Lung (tissue), 12 donors: Measurements from ENCODE around the gene BMERB1. TPM values are rescaled to one million over a fixed set of nuclear protein-coding genes. Genes with fewer than 3 reads are reported as not detected.

Experiments used
- ATAC-seq: fragments of 200-7000 bp; cut with Tn5 transposase; one replicate; pipeline ENCODE4 v1.9.1; 2020; ENCODE audit warnings: moderate number of reproducible peaks; ENCODE audit not compliant: insufficient read depth, low FRiP score
- DNase-seq, 3 donors: peaks; one replicate each; pipeline ENCODE4 v3.0.0-alpha.2; 2013 to 2017
- H3K27ac ChIP-seq, 2 donors: one replicate each; pipeline ENCODE4 v1.5.1; 2013; ENCODE audit warnings: mild to moderate bottlenecking in 2 of 2, moderate library complexity in 2 of 2, control low read depth in 1 of 2, inconsistent platforms in 1 of 2, low read depth in 1 of 2, low read length in 1 of 2
- H3K27me3 ChIP-seq, 3 donors: one replicate each; pipeline ENCODE4 v1.5.1; 2013; ENCODE audit warnings: low read length in 2 of 3; ENCODE audit not compliant: control insufficient read depth in 3 of 3, insufficient read depth in 3 of 3
- H3K36me3 ChIP-seq, 4 donors: one replicate each; pipeline ENCODE4 v1.5.1; 2013; ENCODE audit warnings: low read length in 4 of 4, mild to moderate bottlenecking in 1 of 4, moderate library complexity in 1 of 4; ENCODE audit not compliant: control insufficient read depth in 4 of 4, insufficient read depth in 4 of 4
- H3K4me1 ChIP-seq, 5 donors: one replicate each; pipeline ENCODE4 v1.5.1; 2013; ENCODE audit warnings: low read length in 5 of 5, mild to moderate bottlenecking in 2 of 5, moderate library complexity in 1 of 5; ENCODE audit not compliant: control insufficient read depth in 5 of 5, insufficient read depth in 5 of 5
- H3K4me3 ChIP-seq: one replicate; pipeline ENCODE4 v1.5.1; 2013; ENCODE audit warnings: mild to moderate bottlenecking, control low read depth, moderate library complexity
- H3K9ac ChIP-seq, 2 donors: one replicate each; pipeline ENCODE4 v1.5.1; 2013; ENCODE audit warnings: low read length in 2 of 2, control low read depth in 1 of 2; ENCODE audit not compliant: insufficient read depth in 1 of 2
- H3K9me3 ChIP-seq, 4 donors: one replicate each; pipeline ENCODE4 v1.5.1; 2013; ENCODE audit warnings: low read length in 3 of 4, mild to moderate bottlenecking in 1 of 4, moderate library complexity in 1 of 4; ENCODE audit not compliant: control insufficient read depth in 4 of 4, insufficient read depth in 3 of 4
- CTCF ChIP-seq: IDR thresholded peaks from 2 replicates; pipeline ENCODE4 v1.5.1; 2012; ENCODE audit warnings: mild to moderate bottlenecking; ENCODE audit errors: control extremely low read depth, extremely low read depth
- WGBS, 2 donors: extraction: QIAGEN DNeasy Blood & Tissue Kit; methylation state at CpG; one replicate each; pipeline ENCODE4 v1.1.7; 2013; 5-methylcytosine and 5-hydroxymethylcytosine counted together
- polyA plus RNA-seq, 2 donors: library from polyadenylated mRNA; stranded (reverse); fragments of 200-250 nt; gene quantifications; one replicate each; pipeline ENCODE4 v1.2.1, GENCODE V29; 2013
- total RNA-seq, 2 donors: library from RNA; depleted of rRNA in 1 of 2; stranded (reverse); fragments of >200 nt in 1 of 2; gene quantifications; one replicate each; pipeline ENCODE4 v1.2.1, GENCODE V29; 2014 to 2021
- donor health status: control.
- donor health status: control.
- donor health status: Bipolar disorder and iron deficiency.
- donor health status: healthy.
- donor health status: DM: yes; HTN: yes; CAD: no.

BMERB1 gene
- total and polyA plus RNA-seq, 4 donors = 5.6 to 17.5 (median 7.9) TPM

DNA sequence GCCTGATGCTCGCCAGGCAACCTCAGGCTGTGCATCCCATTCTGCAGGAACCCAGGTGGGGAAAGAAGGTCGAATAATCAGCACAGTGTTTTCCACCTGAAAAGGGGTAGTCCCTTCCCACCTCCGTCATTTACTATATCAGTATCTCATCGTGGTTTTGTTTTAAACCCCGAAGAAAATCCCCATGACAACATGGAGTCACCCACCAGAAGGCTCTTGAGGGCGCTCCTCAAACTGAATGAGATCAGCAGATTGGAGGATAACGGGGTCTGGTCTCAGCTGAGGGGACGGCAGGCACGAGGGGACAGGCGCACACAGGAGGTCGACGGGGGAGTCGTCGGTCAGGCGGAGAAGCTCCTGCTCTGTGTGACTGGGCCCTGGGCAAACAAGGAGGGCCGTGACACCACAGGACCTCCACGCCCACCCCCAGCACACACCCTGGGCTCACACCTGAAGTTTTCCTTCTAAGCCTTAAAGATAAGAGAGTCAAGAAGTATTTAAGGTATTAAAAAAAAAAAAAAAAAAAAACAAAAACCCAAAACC lies 164.3 kb downstream of the BMERB1 start:
- ATAC-seq (no peak), DNase-seq (no peak)
- H3K9ac ChIP-seq = no peak overlapping the region
- H3K4me3 ChIP-seq = no peak overlapping the region
- H3K27ac ChIP-seq = no peak overlapping the region
- WGBS, 2 donors = 92 to 94% methylated on average over 17 of the region's 17 CpGs
- H3K36me3 ChIP-seq = peaks cover 40 to 60% (median 48%) of the 10 kb centered on the region in 4 donors
- H3K9me3 ChIP-seq = no peaks in the 10 kb centered on the region
- H3K4me1 ChIP-seq = no peaks in the 10 kb centered on the region
- no peaks in the 10 kb centered on the region for H3K27me3 ChIP-seq
- no peak for TF ChIP-seq CTCF

DNA sequence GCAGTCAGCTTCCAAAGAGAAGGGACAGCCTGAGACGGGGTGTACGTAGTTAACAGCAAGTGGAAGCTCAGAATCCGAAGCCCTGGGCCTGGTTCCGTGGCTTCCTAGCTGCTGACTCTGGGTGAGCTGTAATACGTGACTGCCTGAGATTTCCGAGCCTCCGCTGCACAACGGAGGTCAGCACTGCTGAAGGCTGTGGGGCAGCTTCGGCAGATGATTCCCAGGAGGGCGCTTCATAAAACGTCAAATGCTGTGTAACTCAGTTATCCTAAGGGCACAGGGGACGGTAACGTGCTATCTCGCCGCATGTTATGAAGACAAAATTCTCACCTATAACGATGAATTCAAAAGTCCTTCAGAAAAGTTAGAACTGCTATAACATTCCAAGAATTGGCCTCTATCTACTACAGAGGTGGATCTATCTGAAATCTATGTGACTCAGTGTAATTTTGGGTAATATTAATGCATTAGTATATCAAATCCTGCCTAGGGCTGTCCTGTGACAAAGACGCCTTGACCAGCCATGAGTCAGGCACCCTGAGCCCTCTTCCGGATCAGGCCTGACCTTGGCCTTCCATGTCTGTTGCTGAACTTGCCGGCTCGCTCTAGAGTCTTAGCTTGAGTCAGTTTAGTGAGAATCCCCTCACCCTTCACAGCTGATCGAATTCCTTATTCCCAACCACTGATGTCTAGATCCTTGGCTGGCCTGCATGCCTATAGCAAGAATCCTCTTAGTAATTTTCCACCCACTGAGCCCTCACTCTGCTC lies 165.1 kb downstream of the BMERB1 start:
- WGBS, 2 donors = 95 to 98% methylated on average over 21 of the region's 21 CpGs
- Histone ChIP-seq H3K36me3 (peaks cover 40 to 63% (median 54%) of the 10 kb centered on the region in 4 donors), H3K9me3 (no peaks in the 10 kb centered on the region), H3K9ac (no peak overlapping the region), H3K27ac (no peak overlapping the region), H3K4me1 (no peaks in the 10 kb centered on the region), H3K4me3 (no peak overlapping the region), H3K27me3 (no peaks in the 10 kb centered on the region)
- no peak for TF ChIP-seq CTCF
- DNase-seq (no peak), ATAC-seq (no peak)

GRCh38 chr16:15601212-15601879 lies 167.0 kb downstream of the BMERB1 start:
- H3K9ac ChIP-seq = no peak overlapping the region
- no peak for ATAC-seq
- no peak overlapping the region for H3K27ac ChIP-seq
- H3K36me3 ChIP-seq = peaks cover 37 to 61% (median 58%) of the 10 kb centered on the region in 4 donors
- no peaks in the 10 kb centered on the region for H3K4me1 ChIP-seq
- DNase-seq = no peak
- H3K9me3 ChIP-seq = no peaks in the 10 kb centered on the region
- 80 to 85% methylated on average over 9 of the region's 9 CpGs for WGBS, 2 donors
- no peak overlapping the region for H3K4me3 ChIP-seq
- TF ChIP-seq CTCF = no peak
- no peaks in the 10 kb centered on the region for H3K27me3 ChIP-seq
